Measurements from ENCODE around the gene MTFMT.

MTFMT gene

GRCh38 chr15:65004993-65005392 lies 24.4 kb downstream of the MTFMT start:
- TF ChIP-seq CTCF (IDR thresholded peaks at IDR 0.05; ENCODE audit: low read length, missing control alignments): no peak
- no peak for DNase-seq (ENCODE audit: low read depth)

GRCh38 chr15:64997745-64998375 lies 31.6 kb downstream of the MTFMT start:
- TF ChIP-seq CTCF (IDR thresholded peaks at IDR 0.05; ENCODE audit: low read length, missing control alignments): no peak
- no peak overlapping the region for H3K4me3 ChIP-seq (replicated peaks; ENCODE audit: low read depth, low read length)
- no peak for DNase-seq (ENCODE audit: low read depth)

More at GRCh38 chr15:65004993-65005392, 24.4 kb downstream of the MTFMT start:
- no peak overlapping the region for H3K4me3 ChIP-seq (replicated peaks; ENCODE audit: low read depth, low read length)

DNA sequence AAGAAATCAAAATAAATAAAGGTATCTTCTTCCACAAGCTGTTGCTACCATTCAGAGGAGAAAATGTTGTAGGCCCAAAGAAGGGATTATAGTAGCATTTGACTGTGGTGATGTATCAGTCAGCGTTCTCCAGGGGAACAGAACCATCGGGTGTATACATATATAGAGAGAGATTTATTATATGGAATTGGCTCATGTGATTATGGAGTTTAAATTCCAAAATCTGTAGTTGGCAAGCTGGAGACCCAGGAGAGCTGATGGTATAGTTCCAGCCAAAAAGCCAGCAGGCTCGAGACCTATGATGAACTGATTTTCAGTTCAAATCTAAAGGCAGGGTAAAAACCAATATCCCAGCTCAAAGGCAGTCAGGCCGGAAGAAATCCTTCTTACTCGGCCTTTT lies 32.4 kb downstream of the MTFMT start:
- no peak for DNase-seq (ENCODE audit: low read depth)

DNA sequence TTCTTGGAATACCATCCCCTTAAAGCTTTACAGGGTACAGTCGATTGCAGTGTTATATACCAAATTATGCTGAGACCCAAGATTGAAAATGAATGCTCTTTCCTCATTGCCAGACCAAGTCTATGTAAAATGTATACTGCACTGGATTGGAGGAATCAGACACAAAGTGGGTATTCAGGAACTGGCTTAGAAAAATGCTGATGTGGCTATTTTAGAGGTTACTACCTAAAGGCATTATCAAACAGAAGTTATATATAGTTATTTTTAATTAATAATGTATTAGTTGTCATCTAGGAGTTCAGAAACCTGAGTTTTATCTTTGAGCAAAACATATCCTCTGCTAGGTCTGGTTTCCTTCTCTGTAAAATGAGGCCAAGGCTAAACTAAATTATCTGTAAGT lies 36.1 kb downstream of the MTFMT start:
- H3K4me3 ChIP-seq (replicated peaks; ENCODE audit: low read depth, low read length): no peak overlapping the region
- no peak for DNase-seq (ENCODE audit: low read depth)
- TF ChIP-seq CTCF (IDR thresholded peaks at IDR 0.05; ENCODE audit: low read length, missing control alignments): no peak

More for the DNA sequence above, 32.4 kb downstream of the MTFMT start:
- no peak for TF ChIP-seq CTCF (IDR thresholded peaks at IDR 0.05; ENCODE audit: low read length, missing control alignments)
- H3K4me3 ChIP-seq (replicated peaks; ENCODE audit: low read depth, low read length): no peak overlapping the region

- no peak overlapping the region for H3K4me3 ChIP-seq (replicated peaks; ENCODE audit: low read depth, low read length)
- no peak for DNase-seq (ENCODE audit: low read depth)
- TF ChIP-seq CTCF (IDR thresholded peaks at IDR 0.05; ENCODE audit: low read length, missing control alignments): no peak
Observed at GRCh38 chr15:64991536-64992135, 37.8 kb downstream of the MTFMT start.

DNA sequence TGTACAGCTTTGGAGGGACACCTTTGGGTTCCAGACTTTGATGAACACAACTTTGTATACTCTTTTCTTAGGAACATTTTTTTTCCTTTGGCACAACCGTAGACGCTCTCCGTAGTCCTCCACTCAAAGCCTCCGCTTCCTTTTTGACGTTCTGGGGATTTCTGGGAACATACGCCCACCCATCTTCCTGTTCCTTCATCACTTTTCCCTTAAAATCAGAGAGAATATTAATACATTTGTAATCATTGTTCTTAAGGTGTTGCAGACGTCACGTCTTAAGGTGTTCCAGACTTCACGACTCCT lies 39.3 kb downstream of the MTFMT start:
- DNase-seq (ENCODE audit: low read depth): no peak
- H3K4me3 ChIP-seq (replicated peaks; ENCODE audit: low read depth, low read length): peak overlapping the region; percentile 66
- TF ChIP-seq CTCF (IDR thresholded peaks at IDR 0.05; ENCODE audit: low read length, missing control alignments): no peak
